Ishikawa (cell line): ENCODE results near the gene THADA.

Experiments used
- CEBPB ChIP-seq: IDR thresholded peaks from 2 replicates; pipeline ENCODE4 v1.6.1; 2012
- CREB1 ChIP-seq: IDR thresholded peaks from 2 replicates; pipeline ENCODE4 v1.6.1; 2012; ENCODE audit warnings: low read depth
- EGR1 ChIP-seq: IDR thresholded peaks from 2 replicates; pipeline ENCODE4 v1.6.1; 2012
- EP300 ChIP-seq: IDR thresholded peaks from 2 replicates; pipeline ENCODE4 v1.6.1; 2012; ENCODE audit warnings: borderline replicate concordance
- FOXM1 ChIP-seq: IDR thresholded peaks from 2 replicates; pipeline ENCODE4 v1.6.1; 2012; ENCODE audit warnings: low read depth, borderline replicate concordance
- MAX ChIP-seq: IDR thresholded peaks from 2 replicates; pipeline ENCODE4 v1.6.1; 2012
- NFIC ChIP-seq: IDR thresholded peaks from 2 replicates; pipeline ENCODE4 v1.6.1; 2012
- RAD21 ChIP-seq: IDR thresholded peaks from 2 replicates; pipeline ENCODE4 v1.6.1; 2012; ENCODE audit warnings: low read depth
- REST ChIP-seq: IDR thresholded peaks from 2 replicates; pipeline ENCODE4 v1.6.1; 2012; ENCODE audit warnings: low read depth, mild to moderate bottlenecking
- TAF1 ChIP-seq: IDR thresholded peaks from 2 replicates; pipeline ENCODE4 v1.6.1; 2012; ENCODE audit warnings: low read depth, mild to moderate bottlenecking
- TCF12 ChIP-seq: IDR thresholded peaks from 2 replicates; pipeline ENCODE4 v1.6.1; 2012; ENCODE audit warnings: low read depth
- TEAD4 ChIP-seq: IDR thresholded peaks from 2 replicates; pipeline ENCODE4 v1.6.1; 2012
- USF1 ChIP-seq: IDR thresholded peaks from 2 replicates; pipeline ENCODE4 v1.6.1; 2012
- YY1 ChIP-seq: IDR thresholded peaks from 2 replicates; pipeline ENCODE4 v1.6.1; 2012; ENCODE audit warnings: low read depth
- ZBTB7A ChIP-seq: IDR thresholded peaks from 2 replicates; pipeline ENCODE4 v1.6.1; 2012; ENCODE audit warnings: low read depth

Gene THADA

GRCh38 chr2:43210467-43211303 lies 385.2 kb downstream of the THADA start:
- TF ChIP-seq TAF1 (no peak), CREB1 (no peak), TCF12 (no peak), FOXM1 (no peak), EGR1 (no peak), CEBPB (no peak), REST (no peak), RAD21 (no peak), USF1 (no peak), NFIC (no peak), ZBTB7A (no peak), EP300 (no peak), TEAD4 (no peak), MAX (no peak), YY1 (no peak)

- TF ChIP-seq FOXM1, result no peak
- TF ChIP-seq EP300, result no peak
- no peak for TF ChIP-seq TEAD4
- TF ChIP-seq TCF12, result no peak
- no peak for TF ChIP-seq EGR1
- TF ChIP-seq REST, result no peak
- TF ChIP-seq CEBPB, result no peak
- TF ChIP-seq USF1, result no peak
- no peak for TF ChIP-seq NFIC
- TF ChIP-seq MAX, result no peak
- no peak for TF ChIP-seq YY1
- no peak for TF ChIP-seq TAF1
- TF ChIP-seq RAD21, result no peak
- TF ChIP-seq CREB1, result no peak
- TF ChIP-seq ZBTB7A, result no peak
Measured at GRCh38 chr2:43210125-43210466, 385.7 kb downstream of the THADA start.

GRCh38 chr2:43209204-43209717 lies 386.6 kb downstream of the THADA start:
- no peak for TF ChIP-seq EGR1

- TF ChIP-seq NFIC (no peak), EGR1 (no peak), TEAD4 (no peak), YY1 (no peak), MAX (no peak)
Measured at GRCh38 chr2:43207553-43208300, 388.1 kb downstream of the THADA start.

GRCh38 chr2:43206602-43207001 lies 389.2 kb downstream of the THADA start:
- TF ChIP-seq CEBPB (no peak), TAF1 (no peak), USF1 (no peak), NFIC (no peak), RAD21 (no peak), TEAD4 (no peak), TCF12 (no peak), YY1 (no peak), EP300 (no peak), REST (no peak), MAX (no peak), CREB1 (no peak)
